Ramos (cell line): Measurements from ENCODE around the gene NFATC3.

ENCODE experiments used
- in situ Hi-C: fragments of 300-500 bp; cut with MboI; formaldehyde crosslinking; loops from one replicate; pipeline ENCODE4 v1.14.3; 2022; ENCODE audit warnings: low sequenced_read_pairs; ENCODE audit not compliant: unreplicated experiment

NFATC3 gene

GRCh38 chr16:68238029-68238345 lies 152.8 kb downstream of the NFATC3 start:
- in situ Hi-C loops: loop anchor here (10.0 kb wide), 1 partner anchor 243 kb away; the partner anchor contains the start of gene DPEP2

DNA sequence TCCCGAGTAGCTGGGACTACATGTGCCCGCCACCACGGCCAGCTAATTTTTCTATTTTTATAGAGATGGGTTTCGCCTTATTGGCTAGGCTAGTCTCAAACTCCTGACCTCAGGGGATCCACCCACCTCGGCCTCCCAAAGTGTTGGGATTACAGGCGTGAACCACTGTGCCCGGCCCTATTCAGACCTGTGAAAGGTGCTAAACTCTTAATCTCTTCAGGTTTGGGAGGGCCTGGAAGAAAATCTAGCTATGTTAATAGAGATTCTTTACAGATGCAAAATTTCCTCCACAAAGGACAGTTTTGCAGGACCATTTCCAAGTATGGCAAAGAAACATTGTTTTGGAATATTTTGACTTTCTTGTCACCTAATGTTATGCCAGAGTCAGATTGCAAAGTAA lies 156.9 kb downstream of the NFATC3 start:
- in situ Hi-C loops: loop anchor here (5.0 kb wide), 1 partner anchor 90 kb away; no protein-coding TSS in a partner anchor

DNA sequence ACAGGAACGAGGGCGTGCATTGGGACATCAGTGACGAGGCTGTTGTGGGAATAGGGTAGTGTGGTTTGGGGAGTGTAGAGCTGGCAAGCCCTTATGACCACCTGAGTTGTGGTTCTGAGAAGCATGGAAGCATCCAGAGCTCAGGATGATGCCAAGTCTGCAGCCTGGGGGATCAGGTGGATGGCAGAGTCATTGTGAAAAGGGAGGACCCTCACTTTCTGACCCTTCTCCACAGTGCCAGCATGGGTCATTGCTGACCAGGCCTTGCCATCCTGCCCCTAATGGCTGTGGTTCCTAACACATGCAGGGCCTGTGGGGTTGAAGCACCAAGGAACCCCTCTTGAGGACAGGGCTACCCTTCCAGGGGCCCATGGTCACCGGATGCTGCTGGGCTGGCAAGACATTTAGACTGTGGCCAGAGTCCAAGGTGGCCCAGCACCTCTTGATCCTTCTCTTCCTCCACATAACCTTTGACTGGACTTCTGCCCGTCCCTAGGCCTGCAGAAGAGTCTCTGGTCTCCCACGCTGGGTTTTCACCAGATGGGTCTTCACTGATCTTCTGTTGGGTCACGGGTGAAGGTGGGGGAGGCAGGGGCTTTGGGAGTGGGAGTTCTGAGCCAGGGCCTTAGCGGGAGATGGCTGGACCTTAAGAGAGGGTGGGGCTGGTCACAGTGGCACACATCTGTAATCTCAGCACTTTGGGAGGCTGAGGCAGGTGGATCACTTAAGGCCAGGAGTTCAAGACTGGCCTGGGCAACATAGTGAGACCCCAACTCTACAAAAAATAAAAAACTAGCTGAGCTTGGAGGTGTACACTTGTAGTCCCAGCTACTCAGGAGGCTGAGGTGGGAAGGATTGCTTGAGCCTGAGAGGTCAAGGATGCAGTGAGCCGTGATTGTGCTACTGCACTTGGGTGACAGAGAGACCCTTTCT lies 158.0 kb downstream of the NFATC3 start:
- in situ Hi-C loops: loop anchor here (5.0 kb wide), 1 partner anchor 89 kb away; no protein-coding TSS in a partner anchor

DNA sequence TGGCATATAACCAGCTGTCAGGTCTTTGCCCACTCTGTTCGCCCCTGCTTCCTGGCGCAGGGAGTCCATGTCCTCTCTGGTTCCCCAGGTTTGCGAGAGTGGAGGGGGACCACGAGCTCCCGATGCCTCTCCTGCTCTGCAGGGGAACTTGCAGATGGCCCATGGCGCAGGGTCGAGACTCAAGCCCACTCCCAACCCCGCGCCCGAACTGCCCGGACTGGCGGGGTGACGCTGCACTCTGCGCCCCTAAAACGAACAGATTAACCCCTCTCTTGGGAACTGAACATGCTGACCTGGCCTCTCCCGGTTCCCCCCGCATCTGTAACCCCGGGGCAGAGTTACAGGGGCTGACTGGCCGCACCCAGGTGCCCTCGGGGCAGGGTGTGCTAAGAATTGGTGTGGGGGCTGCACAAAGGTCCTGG lies 159.3 kb downstream of the NFATC3 start:
- in situ Hi-C loops: loop anchor here (5.0 kb wide), 1 partner anchor 88 kb away; no protein-coding TSS in a partner anchor

- in situ Hi-C loops: loop anchor here (5.0 kb wide), 1 partner anchor 87 kb away; no protein-coding TSS in a partner anchor
These were observed 160.0 kb downstream of the NFATC3 start, which contains the start of gene PLA2G15 for GRCh38 chr16:68244903-68245853. PLA2G15 (plus strand) TSS chr16:68245373; CDS start chr16:68245427, 54 bp downstream.

- in situ Hi-C loops: no loop called here
These were observed 161.0 kb downstream of the NFATC3 start for GRCh38 chr16:68246121-68246520.

DNA sequence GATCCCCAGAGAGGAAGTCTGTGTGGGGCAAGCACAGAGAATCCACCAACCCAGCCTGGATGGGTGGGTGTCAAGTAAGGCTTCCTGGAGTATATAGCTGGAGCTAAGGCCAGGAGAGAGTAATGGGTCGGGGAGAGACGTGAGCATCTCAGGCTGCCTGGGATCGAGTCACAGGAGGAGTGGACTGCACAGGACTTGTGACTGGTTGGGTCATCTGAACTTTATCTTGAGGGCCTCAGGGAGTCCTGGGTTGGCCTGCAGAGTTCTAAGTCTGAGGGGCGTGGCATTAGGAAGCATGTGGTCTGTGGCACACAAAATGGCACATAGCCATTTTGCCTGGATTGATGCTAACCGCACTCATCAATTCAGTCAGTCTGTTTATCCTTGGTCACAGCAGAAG lies 161.5 kb downstream of the NFATC3 start:
- in situ Hi-C loops: no loop called here

GRCh38 chr16:68247400-68247799 lies 162.2 kb downstream of the NFATC3 start:
- in situ Hi-C loops: no loop called here

DNA sequence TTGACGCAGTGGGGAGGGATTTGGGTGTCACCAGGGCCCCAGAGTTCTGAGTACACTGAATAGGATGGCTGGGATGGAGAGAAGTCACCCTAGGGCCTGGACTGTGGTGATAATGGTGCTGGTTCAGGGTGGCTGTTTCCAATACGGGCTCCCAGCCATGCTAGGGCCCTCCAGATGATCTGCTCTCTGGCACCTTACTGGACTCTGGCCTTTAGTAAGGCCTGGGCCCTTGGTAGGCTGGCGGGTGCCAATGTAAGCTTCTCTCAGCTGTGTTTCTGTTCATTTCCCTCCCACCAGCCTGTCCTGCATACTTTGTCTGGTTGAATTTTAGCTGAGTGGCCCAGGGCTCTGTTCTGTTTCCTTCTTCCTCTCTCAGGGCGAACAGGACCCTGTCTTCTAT lies 162.8 kb downstream of the NFATC3 start:
- in situ Hi-C loops: no loop called here

- in situ Hi-C loops: no loop called here
These were observed 164.2 kb downstream of the NFATC3 start for GRCh38 chr16:68249371-68249770.

DNA sequence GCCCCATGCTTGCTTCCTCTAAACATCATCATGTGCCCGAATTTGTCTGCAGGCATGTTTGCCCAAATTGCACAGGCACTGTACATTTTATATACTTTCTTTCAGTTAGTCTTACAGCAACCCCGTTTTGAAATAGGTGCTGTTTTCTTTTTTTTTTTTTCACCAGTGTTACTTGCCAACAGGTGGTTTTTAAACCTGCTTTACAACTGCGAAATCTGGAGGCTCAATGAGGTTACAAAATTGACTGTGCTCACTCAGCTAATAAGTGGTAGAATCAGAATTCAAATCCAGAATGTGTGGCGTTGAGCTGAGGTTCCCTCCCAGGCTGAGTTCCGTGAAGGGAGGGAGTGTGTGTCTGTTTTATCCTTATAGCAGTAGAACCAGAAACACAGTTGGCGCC lies 165.8 kb downstream of the NFATC3 start:
- in situ Hi-C loops: no loop called here

GRCh38 chr16:68251832-68252231 lies 166.7 kb downstream of the NFATC3 start:
- in situ Hi-C loops: no loop called here

GRCh38 chr16:68252383-68252782 lies 167.2 kb downstream of the NFATC3 start:
- in situ Hi-C loops: no loop called here

DNA sequence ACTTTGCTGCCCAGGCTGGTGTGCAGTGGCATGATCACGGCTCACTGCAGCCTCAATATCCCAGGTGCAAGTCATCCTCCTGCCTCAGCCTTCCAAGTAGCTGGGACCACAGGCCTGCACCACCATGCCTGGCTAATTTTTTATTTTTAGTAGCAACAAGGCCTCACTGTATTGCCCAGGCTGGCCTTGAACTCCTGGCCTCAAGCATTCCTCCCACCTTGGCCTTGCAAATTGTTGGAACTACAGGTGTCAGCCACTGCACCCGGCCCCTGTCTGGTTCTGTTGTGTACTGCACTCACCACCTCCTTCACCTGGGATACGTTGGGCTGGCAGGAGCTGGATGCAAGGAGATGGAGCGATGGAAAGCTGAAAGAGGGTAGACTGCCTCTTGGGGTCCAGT lies 168.6 kb downstream of the NFATC3 start:
- in situ Hi-C loops: no loop called here

GRCh38 chr16:68255712-68256111 lies 170.5 kb downstream of the NFATC3 start:
- in situ Hi-C loops: no loop called here

GRCh38 chr16:68257251-68257905 lies 172.2 kb downstream of the NFATC3 start:
- in situ Hi-C loops: no loop called here

- in situ Hi-C loops: no loop called here
These were observed 173.0 kb downstream of the NFATC3 start for GRCh38 chr16:68257906-68258800.

GRCh38 chr16:68259007-68259825 lies 174.0 kb downstream of the NFATC3 start:
- in situ Hi-C loops: no loop called here
